ENCODE measurements around the gene KCNF1. TPM values are rescaled to one million over a fixed set of nuclear protein-coding genes. Genes with fewer than 3 reads are reported as not detected.

The KCNF1 gene
- total RNA-seq, 1 experiment from 2014 or later = 1.3 TPM

DNA sequence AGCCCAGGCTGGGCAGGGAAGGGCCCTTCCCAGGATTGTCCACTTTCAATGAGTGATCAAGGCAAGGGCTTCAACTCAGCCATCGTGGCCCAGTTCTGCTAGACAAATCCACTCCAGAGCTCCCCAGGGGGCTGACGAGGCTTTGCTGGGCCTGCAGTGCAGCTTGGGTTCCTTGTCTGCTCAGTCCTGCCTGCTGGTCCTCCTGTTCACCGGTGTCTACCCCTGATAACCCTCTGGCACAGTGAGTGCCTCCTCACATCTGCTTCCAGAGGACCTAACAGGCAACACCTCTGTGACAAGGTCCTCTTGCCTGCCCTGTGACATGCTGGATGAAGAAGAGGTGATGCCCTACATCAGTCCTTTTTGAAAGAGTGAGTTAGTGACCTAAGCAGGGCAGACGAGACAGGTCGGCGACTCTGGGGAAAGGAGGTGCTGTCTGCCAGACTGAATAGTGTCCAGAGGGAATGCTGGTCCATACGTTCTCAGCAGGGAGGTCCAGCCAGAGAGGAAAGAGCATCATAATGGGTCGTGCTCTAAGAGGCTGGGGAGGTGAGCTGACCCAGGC, 20.9 kb upstream of the KCNF1 start:
- no peak for DNase-seq
- no peak overlapping the region for H3K9ac ChIP-seq (ENCODE audit: low read length)
- H3K9me2 ChIP-seq (replicated peaks; ENCODE audit: low read length) = no peaks in the 10 kb centered on the region
- H4K20me1 ChIP-seq (ENCODE audit: low read length) = no peaks in the 10 kb centered on the region
- H3K4me2 ChIP-seq (ENCODE audit: low read length) = no peak overlapping the region
- BruUV-seq (replicated peaks) = no TSS peak
- no peaks in the 10 kb centered on the region for H3F3A ChIP-seq (ENCODE audit: low read length, unreplicated experiment)
- no peaks in the 10 kb centered on the region for H3K79me2 ChIP-seq (ENCODE audit: low read length)
- H3K36me3 ChIP-seq (ENCODE audit: low read depth, low read length) = no peaks in the 10 kb centered on the region
- CTCF ChIA-PET = no interaction called here
- no peaks in the 10 kb centered on the region for H3K4me1 ChIP-seq (ENCODE audit: insufficient read depth, low read length)
- H3K27ac ChIP-seq (ENCODE audit: low read length) = no peak overlapping the region
- POLR2A ChIA-PET (ENCODE audit: unreplicated experiment) = no interaction called here
- TF ChIP-seq CTCF (conservative IDR thresholded peaks at IDR 0.05; ENCODE audit: low read depth, low read length) = no peak
- no peak for TF ChIP-seq EZH2phosphoT487 (IDR thresholded peaks at IDR 0.05; ENCODE audit: borderline replicate concordance, low read length)
- no peak for TF ChIP-seq EZH2 (IDR thresholded peaks at IDR 0.05; ENCODE audit: low read length, unreplicated experiment)
- intact Hi-C loops (cut with micrococcal nuclease) = no loop called here
- H2AFZ ChIP-seq (ENCODE audit: low read length) = no peak overlapping the region
- H3K4me3 ChIP-seq (ENCODE audit: low read length) = no peak overlapping the region
- H3K27me3 ChIP-seq (ENCODE audit: low read length) = 0 out of 2 replicates have a peak, but pooled peaks cover 4% of the 10 kb centered on the region
- no peak for ATAC-seq
- no peaks in the 10 kb centered on the region for H3K9me3 ChIP-seq (ENCODE audit: low read length)

DNA sequence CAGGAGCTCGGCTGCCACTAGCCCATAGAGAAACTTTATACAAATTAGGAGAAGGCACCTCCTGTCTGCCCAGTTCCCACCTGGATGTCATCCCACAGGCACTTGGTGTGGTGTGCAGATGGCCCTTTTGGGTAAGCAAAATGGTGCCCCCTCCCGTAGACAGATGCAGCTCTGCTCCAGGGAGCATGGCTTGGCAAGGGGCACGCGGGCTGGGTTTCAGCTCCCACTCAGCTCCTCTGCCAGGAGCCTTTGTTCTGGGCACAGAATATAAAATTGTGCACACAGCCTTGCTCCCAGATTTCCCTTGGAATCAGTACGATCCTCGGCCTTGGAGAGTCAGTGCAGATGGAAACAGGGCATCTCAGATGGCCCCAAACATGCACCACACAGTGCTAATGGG, 20.3 kb upstream of the KCNF1 start:
- Histone ChIP-seq H3K27me3 (ENCODE audit: low read length) (0 out of 2 replicates have a peak, but pooled peaks cover 4% of the 10 kb centered on the region), H3K4me1 (ENCODE audit: insufficient read depth, low read length) (no peaks in the 10 kb centered on the region), H3F3A (ENCODE audit: low read length, unreplicated experiment) (no peaks in the 10 kb centered on the region), H4K20me1 (ENCODE audit: low read length) (no peaks in the 10 kb centered on the region), H3K79me2 (ENCODE audit: low read length) (no peaks in the 10 kb centered on the region), H3K9me3 (ENCODE audit: low read length) (no peaks in the 10 kb centered on the region), H2AFZ (ENCODE audit: low read length) (no peak overlapping the region), H3K36me3 (ENCODE audit: low read depth, low read length) (no peaks in the 10 kb centered on the region), H3K4me3 (ENCODE audit: low read length) (no peak overlapping the region), H3K9me2 (replicated peaks; ENCODE audit: low read length) (no peaks in the 10 kb centered on the region), H3K27ac (ENCODE audit: low read length) (no peak overlapping the region), H3K9ac (ENCODE audit: low read length) (no peak overlapping the region), H3K4me2 (ENCODE audit: low read length) (no peak overlapping the region)
- POLR2A ChIA-PET (ENCODE audit: unreplicated experiment) = no interaction called here
- TF ChIP-seq EZH2phosphoT487 (IDR thresholded peaks at IDR 0.05; ENCODE audit: borderline replicate concordance, low read length) (no peak), EZH2 (IDR thresholded peaks at IDR 0.05; ENCODE audit: low read length, unreplicated experiment) (no peak), CTCF (conservative IDR thresholded peaks at IDR 0.05; ENCODE audit: low read depth, low read length) (no peak)
- BruUV-seq (replicated peaks) = no TSS peak
- ATAC-seq (no peak), DNase-seq (no peak)
- intact Hi-C loops (cut with micrococcal nuclease) = no loop called here
- CTCF ChIA-PET = no interaction called here

GRCh38 chr2:10891848-10892247, 19.9 kb upstream of the KCNF1 start:
- no peak for TF ChIP-seq EZH2 (IDR thresholded peaks at IDR 0.05; ENCODE audit: low read length, unreplicated experiment)
- TF ChIP-seq CTCF (conservative IDR thresholded peaks at IDR 0.05; ENCODE audit: low read depth, low read length) = no peak
- no peak for TF ChIP-seq EZH2phosphoT487 (IDR thresholded peaks at IDR 0.05; ENCODE audit: borderline replicate concordance, low read length)
- Histone ChIP-seq H3K36me3 (ENCODE audit: low read depth, low read length) (no peaks in the 10 kb centered on the region), H3K4me3 (ENCODE audit: low read length) (no peak overlapping the region), H2AFZ (ENCODE audit: low read length) (no peak overlapping the region), H3F3A (ENCODE audit: low read length, unreplicated experiment) (no peaks in the 10 kb centered on the region), H3K9ac (ENCODE audit: low read length) (no peak overlapping the region), H3K27ac (ENCODE audit: low read length) (no peak overlapping the region), H3K4me1 (ENCODE audit: insufficient read depth, low read length) (no peaks in the 10 kb centered on the region), H3K4me2 (ENCODE audit: low read length) (no peak overlapping the region), H3K9me3 (ENCODE audit: low read length) (no peaks in the 10 kb centered on the region), H3K79me2 (ENCODE audit: low read length) (no peaks in the 10 kb centered on the region), H3K27me3 (ENCODE audit: low read length) (0 out of 2 replicates have a peak, but pooled peaks cover 4% of the 10 kb centered on the region), H4K20me1 (ENCODE audit: low read length) (no peaks in the 10 kb centered on the region), H3K9me2 (replicated peaks; ENCODE audit: low read length) (no peaks in the 10 kb centered on the region)
- ATAC-seq (no peak), DNase-seq (no peak)
- intact Hi-C loops (cut with micrococcal nuclease) = no loop called here
- POLR2A ChIA-PET (ENCODE audit: unreplicated experiment) = no interaction called here
- no TSS peak for BruUV-seq (replicated peaks)
- CTCF ChIA-PET = no interaction called here
